HG02884 (cell line): ENCODE data around the gene PPP1R12C.

Source experiments
- ATAC-seq: cut with Tn5 transposase; IDR thresholded peaks from one replicate; pipeline ENCODE4 v1.9.1; 2021; ENCODE audit warnings: mild to moderate bottlenecking, moderate library complexity; ENCODE audit not compliant: unreplicated experiment

PPP1R12C gene

DNA sequence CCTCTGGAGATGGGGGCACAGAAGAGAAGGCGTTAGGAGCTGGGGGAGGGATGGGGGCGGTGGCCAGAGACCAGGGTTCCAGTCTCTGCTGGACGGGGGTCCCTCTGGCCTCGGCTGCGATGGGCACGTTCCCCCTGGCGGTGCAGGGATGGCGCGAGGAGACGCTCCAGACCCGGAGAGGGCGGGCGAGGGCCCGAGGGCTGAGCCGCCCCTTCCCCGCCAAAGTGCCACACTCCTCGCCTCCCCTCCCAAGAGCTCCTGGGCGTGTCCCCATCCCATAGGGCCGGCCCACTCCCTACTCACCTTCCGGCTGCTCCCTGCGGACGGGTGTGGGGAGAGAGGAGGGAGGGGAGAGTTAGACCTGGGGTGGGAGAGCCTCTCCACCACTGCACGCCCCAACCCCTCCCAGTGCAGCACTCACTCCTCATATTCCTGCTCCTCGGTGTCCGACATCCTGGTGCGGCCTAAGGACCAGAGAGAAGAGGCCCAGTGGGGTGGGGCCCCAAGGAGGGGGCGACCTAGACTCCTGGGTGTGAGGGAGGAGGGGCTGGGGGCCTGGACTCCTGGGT, 29.4 kb upstream of the PPP1R12C start:
- no peak for ATAC-seq

DNA sequence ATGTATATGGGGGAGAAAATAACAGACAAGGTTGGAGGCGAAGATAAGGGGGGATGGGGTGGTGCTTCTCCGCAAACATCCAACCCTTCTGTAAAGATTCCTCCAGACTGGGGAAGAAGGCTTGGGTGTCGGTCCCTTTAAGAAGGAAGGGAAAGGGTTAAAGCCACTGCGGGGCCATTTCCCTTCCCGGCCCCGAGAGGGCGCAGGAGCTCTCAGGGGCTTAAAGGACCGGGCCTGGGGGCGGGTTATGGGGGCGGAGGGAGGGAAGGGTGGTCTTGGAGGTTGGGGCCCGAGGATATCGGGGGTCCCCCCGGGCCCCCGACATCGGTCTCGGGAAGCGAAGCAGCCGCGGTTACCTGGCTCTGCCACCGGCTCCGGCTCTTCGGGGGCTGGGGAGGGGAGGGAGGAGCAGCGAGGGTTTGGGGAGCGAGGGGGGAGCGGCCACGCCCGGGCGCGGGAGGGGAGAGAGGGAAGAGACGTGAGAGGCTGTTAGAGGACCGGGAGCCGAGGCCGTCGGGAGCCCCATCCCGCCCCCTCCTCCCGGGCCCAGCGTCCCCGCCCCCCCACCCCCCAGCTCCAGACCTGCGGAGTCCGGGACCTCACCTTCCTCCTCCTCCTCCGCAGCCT, 28.8 kb upstream of the PPP1R12C start:
- no peak for ATAC-seq

DNA sequence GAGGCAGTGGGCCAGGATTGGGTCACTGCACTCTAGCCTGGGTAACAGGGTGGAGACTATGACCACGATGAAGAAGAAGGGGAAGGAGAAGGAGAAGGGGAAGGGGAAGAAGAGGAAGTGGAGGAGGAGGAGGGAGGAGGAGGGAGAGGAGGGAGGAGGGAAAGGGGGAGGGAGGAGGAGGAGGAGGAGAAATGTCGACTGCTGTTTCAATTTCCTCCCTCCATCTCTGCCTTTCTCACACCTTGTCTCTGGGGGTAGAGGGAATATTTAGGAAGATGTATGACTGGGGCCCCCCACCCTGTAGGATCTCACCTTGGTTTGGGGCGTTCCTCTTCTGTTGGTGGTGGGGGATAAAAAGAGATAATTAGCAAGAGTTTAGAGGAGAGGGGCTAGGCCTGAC, 27.8 kb upstream of the PPP1R12C start:
- no peak for ATAC-seq

DNA sequence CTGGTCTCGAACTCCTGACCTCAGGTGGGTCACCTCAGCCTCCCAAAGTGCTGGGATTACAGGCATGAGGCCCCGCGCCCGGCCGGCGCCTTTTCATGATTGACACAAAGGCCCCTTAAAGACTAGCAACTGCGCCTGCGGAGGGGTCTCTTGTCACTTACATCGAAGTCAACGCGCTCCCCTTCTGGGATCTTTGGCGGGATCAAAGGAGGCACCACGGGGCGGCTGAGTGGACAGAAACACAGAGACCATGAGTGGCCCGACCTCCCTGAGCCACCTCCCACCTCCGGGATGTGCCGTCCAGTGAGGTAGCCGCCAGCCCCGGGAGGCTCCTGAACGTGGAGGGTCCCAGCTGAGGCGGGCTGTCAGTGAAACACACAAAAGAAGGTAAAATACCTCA, 24.3 kb upstream of the PPP1R12C start:
- no peak for ATAC-seq

DNA sequence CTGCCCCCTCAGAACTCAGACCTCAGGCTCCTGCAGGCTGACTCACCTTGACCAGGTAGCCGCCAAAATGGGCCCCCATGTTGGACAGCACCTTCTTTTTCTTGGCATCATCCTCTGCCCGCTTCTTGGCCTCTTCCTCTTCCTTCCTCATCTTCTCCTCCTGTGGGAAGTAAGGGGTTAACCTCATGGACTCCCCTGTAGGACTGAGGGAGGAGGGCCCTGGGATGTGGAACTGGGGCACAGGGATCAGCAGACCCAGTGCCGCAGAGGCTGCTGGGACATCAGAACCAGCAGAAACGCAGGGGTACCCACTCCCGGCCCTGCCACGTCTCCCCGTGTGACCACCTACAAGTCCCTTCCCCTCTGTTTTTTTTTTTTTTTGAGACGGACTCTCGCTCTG, 20.5 kb upstream of the PPP1R12C start:
- no peak for ATAC-seq

DNA sequence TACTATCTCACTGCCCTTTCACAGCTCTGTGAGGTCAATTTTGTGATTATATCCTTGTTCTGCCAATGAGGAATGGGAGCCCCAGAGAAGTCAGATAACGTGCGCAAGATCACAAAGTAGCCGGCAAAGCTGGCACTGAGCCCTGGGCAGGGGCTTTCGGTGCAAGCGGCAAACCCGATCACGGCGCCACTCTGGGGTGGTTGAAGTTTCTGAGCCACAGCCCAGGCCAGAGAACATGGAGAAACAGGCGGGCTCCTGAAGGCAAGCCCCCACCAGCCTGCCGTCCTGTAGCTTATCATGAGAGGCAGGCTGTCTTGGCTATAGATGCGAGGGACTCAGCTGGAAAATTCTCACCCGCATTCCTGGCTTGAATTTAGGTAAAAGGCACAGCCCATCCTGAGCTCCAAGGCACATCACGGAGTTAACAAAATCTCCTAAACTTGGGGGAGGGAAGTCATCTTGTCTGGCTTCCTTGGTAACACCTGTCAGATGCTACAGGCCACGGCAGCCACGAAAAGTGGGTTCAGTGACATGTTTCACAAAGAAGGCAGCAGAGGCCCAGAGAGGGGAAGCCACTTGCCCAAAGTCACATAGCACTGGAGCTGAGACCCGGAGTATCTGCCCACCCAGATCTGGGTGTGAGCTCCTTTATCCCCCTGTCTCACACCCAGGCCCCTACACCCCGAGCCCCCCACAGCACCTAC, 19.1 kb upstream of the PPP1R12C start:
- no peak for ATAC-seq

DNA sequence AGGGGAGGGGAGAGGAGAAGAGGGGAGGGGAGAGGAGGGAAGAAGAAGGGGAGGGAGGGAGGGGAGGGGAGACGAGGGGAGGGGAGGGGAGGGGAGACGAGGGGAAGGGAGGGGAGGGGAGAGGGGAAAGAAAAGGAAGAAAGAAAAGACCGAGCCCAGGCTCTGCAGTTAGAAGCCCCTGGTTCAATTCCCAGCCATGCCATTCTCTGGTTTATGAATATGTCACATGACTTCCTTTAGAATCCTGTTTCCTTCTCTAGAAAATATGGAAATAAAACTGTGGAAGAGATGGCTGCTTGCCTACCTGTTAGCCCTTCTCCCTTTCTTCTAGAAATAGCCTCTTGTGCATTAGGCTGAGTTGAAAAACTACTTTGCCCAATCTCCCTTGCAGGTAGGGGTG, 17.3 kb upstream of the PPP1R12C start:
- ATAC-seq = no peak

DNA sequence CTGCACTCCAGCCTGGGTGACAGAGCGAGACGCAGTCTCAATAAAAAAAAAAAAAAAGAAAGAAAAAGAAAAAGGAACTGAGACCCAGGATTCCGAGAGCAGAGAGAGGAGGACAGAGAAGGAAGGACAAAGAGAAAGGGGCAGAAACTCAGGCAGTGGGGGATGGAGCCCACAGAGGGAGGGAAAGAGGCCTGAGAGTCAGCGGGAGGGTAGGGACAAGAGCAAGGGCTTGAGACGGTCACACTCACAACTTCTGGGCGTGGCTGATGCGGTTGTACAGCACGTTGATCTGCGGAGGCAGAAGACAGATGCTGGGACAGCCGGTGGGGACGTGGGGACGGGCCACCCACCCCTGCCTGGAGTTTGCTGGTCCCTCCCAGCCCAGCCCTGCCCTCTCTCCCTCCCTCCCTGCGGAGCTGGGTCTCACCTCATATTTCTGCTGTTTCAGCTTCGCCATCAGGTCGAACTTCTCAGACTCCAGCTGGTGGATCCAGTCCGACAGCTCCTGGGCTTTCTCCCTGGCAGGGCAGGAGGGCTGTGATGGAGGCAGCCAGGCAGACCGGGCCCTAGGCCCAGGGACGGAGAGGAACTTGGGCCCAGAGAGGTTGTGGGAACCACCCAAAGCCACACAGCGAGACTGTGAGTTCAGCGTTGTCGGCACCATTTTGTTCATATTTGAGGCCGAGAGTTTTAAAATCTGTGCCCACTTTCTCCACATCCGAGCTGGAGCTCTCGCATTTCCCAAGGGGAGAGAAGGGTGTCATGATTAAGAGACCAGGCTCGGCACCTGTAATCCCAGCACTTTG, 16.4 kb upstream of the PPP1R12C start:
- no peak for ATAC-seq

DNA sequence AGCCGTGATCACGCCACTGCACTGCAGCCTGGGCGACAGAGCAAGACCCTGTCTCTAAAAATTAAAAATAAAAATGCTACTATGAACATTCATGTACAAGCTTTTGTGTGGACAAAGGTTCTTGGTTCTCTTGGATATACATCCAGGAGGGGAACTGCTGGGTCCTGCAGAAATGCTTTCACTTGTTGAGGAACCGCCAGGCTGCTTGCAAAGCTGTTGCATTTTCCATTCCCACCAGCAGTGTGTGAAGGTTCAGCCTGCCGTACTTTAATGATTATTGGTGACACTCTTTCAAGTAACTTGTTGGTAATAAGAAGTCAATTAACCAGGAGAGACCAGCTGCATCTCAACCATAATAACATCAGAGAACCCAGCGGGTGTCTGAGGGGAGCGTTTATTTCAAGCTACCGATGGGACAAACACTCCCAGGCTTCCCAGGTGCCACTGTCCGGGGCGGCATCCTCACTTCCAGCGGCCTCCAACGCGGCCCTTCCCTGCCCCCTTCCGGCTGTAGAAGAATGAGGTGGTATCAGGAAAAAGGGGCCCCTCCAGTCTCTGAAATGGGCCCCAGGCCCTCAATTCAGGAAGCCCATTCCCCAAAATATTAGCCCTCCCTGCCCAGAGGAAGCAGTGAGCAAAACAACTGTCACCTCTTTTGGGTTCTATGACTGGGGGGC, 15.2 kb upstream of the PPP1R12C start:
- ATAC-seq = no peak

DNA sequence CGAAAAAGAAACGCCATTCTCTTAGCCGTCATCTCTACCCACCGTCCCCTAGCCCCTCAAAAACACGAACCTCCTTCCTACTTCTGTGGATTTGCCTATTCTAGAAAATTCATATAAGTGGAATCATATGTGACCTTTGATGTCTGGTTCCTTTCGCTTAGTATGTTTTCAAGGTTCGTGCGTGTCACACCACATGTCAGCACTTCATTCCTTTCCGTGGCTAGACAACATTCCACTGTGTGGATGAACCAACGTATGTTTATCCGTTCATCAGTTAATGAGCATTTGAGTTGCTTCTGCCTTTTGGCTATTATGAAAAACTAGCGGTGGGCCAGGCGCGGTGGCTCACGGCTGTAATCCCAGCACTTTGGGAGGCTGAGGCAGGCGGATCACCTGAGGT, 14.0 kb upstream of the PPP1R12C start:
- ATAC-seq = no peak

DNA sequence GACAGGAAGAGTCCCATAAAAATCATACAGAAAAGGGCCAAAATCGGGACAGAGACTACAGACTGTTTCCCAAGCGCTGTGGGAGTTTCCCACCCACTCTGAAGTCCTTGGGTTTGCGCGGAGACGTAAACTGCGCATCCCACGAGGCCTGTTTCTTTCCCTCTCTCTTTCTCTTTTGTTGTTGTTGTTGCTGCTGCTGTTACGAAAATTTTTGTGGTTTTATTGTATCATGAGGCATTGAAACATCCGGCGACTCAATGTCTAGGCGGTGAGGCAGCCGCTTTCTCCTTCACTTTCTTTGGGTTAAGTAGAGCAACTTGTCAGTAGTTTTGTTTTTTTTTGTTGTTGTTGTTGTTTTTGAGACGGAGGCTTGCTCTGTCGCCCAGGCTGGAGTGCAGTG, 1.6 kb upstream of the PPP1R12C start:
- no peak for ATAC-seq

DNA sequence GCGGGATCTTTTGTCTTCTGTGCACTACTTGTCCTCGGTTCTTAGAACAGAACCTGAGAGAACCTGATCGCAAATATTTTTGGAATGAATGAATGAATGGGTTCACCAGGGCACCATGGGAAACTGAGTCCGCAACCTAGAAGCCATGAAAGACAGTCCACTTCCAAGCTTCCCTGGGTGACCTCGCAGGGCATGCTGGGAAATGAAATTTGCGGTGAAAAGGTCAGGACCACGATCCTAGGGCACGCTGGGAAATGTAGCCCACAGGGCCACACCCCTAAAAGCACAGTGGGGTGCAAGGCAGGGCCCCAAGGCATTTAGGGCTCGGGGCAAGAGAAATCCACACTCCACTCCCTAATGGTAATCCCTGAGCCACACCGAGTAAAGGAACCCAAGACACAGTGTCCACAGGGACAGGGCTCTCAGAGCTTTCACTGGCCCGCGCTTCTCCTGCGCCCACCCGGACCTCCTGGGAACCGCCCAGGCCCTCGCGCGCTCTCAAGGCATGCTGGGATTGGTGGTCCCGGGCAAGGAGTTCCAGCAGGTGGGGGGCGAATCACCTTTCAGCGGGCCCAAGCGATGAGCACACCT, 1.1 kb upstream of the PPP1R12C start:
- ATAC-seq = no peak

DNA sequence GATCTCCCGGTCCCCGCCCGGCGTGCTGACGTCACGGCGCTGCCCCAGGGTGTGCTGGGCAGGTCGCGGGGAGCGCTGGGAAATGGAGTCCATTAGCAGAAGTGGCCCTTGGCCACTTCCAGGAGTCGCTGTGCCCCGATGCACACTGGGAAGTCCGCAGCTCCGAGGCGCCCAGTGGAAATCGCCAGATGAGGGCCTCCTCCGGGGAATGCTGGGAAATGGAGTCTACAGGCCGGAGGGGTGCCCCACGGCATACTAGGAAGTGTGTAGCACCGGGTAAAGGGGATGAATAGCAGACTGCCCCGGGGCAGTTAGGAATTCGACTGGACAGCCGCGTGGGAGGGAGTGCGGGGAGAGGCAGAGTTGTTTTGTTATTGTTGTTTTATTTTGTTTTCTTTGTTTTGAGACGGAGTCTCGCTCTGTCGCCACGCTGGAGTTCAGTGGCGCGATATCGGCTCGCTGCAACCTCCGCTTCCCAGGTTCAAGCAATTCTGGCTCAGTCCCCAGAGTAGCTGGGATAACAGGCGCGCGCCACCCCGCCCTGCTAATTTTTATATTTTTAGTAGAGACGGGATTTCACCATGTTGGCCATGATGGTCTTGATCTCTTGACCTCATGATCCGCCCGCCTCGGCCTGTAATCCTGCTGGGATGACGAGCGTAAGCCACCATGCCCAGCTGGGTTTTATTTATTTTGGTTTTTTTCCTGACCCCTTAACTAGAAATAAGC, 390 bp upstream of the PPP1R12C start:
- ATAC-seq = peak; percentile 80

DNA sequence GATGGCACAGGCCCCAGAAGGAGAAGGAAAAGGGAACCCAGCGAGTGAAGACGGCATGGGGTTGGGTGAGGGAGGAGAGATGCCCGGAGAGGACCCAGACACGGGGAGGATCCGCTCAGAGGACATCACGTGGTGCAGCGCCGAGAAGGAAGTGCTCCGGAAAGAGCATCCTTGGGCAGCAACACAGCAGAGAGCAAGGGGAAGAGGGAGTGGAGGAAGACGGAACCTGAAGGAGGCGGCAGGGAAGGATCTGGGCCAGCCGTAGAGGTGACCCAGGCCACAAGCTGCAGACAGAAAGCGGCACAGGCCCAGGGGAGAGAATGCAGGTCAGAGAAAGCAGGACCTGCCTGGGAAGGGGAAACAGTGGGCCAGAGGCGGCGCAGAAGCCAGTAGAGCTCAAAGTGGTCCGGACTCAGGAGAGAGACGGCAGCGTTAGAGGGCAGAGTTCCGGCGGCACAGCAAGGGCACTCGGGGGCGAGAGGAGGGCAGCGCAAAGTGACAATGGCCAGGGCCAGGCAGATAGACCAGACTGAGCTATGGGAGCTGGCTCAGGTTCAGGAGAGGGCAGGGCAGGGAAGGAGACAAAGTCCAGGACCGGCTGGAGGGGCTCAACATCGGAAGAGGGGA, 1.1 kb downstream of the PPP1R12C start:
- ATAC-seq = no peak

DNA sequence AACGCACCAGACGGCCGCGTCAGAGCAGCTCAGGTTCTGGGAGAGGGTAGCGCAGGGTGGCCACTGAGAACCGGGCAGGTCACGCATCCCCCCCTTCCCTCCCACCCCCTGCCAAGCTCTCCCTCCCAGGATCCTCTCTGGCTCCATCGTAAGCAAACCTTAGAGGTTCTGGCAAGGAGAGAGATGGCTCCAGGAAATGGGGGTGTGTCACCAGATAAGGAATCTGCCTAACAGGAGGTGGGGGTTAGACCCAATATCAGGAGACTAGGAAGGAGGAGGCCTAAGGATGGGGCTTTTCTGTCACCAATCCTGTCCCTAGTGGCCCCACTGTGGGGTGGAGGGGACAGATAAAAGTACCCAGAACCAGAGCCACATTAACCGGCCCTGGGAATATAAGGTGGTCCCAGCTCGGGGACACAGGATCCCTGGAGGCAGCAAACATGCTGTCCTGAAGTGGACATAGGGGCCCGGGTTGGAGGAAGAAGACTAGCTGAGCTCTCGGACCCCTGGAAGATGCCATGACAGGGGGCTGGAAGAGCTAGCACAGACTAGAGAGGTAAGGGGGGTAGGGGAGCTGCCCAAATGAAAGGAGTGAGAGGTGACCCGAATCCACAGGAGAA, 1.9 kb downstream of the PPP1R12C start:
- no peak for ATAC-seq

DNA sequence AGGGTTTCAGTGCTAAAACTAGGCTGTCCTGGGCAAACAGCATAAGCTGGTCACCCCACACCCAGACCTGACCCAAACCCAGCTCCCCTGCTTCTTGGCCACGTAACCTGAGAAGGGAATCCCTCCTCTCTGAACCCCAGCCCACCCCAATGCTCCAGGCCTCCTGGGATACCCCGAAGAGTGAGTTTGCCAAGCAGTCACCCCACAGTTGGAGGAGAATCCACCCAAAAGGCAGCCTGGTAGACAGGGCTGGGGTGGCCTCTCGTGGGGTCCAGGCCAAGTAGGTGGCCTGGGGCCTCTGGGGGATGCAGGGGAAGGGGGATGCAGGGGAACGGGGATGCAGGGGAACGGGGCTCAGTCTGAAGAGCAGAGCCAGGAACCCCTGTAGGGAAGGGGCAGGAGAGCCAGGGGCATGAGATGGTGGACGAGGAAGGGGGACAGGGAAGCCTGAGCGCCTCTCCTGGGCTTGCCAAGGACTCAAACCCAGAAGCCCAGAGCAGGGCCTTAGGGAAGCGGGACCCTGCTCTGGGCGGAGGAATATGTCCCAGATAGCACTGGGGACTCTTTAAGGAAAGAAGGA, 2.8 kb downstream of the PPP1R12C start:
- ATAC-seq = no peak

DNA sequence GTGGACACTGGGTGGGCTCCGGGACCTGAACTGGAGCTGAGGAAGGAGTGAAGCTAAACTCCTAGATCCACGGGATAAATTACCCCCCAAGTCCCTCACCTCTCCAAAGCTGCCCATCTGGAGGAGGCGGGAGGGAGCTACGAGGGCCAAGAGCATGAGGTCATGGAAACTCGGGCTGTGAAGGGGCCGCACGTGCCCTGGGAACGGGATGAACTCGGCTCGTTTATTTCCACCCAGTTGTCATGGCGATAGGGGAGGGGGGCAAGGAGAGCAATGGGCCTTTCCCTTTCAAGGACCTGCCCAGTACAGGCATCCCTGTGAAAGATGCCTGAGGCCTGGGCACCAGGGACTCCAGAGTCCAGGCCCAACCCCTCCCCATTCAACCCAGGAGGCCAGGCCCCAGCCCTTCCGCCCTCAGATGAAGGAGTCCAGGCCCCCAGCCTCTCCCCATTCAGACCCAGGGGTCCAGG, 3.8 kb downstream of the PPP1R12C start:
- ATAC-seq = no peak

DNA sequence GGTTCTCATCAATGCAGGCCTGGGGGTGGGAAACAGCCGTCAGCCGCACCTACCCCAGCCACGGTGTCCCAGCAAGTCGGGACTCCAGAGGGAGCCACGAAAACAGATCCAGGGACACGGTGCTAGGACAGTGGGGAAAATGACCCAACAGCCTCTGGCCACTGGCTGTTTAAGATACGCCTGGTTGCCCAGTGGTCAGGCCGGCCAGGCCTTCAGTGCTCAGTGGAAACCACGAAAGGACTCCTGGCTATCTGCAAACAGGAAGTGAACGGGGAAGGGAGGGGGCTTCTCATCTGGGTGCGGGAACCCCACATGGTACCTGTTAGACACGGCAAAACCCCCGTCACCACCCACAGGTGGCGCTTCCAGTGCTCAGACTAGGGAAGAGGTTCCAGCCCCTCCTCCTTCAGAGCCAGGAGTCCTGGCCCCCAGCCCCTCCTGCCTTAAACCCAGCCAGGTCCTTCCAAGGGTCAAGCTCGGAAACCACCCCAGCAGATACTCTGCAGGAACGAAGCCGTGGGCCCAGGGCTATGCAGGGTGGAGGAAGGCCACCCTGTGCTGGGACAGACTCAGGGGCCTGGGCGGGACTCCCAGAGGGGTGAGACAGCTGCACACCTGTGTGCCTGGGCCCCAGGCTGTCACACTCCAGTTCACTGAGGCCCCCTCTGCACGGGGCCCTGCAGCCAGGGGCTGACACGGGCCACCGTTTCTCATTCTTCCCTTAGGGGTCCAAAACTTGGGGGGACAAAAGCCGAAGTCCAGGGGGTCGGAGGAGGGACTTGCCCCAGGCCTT, 4.5 kb downstream of the PPP1R12C start:
- ATAC-seq = no peak
